Measurements from ENCODE around the gene CACNA1E.

The CACNA1E gene

GRCh38 chr1:181680332-181680731 is 197.0 kb downstream of the CACNA1E start:
- H3F3A ChIP-seq (ENCODE audit: low read depth), result no peaks in the 10 kb centered on the region
- no peak overlapping the region for H3K9ac ChIP-seq (ENCODE audit: low read depth, low read length, poor library complexity, severe bottlenecking)
- no peaks in the 10 kb centered on the region for H3K79me2 ChIP-seq (ENCODE audit: insufficient read depth, low read length)
- no peaks in the 10 kb centered on the region for H3K9me3 ChIP-seq (ENCODE audit: insufficient read depth, low read depth, low read length)
- H3K4me1 ChIP-seq (ENCODE audit: insufficient read depth, low read length, poor library complexity, severe bottlenecking), result no peaks in the 10 kb centered on the region
- H3K4me3 ChIP-seq (ENCODE audit: low read length, poor library complexity, severe bottlenecking), result no peak overlapping the region
- no peaks in the 10 kb centered on the region for H3K27me3 ChIP-seq (ENCODE audit: insufficient read depth, low read length, poor library complexity, severe bottlenecking)
- H3K4me2 ChIP-seq (ENCODE audit: low read depth, low read length, poor library complexity, severe bottlenecking), result no peak overlapping the region
- H3K36me3 ChIP-seq (ENCODE audit: insufficient read depth, low read length), result no peaks in the 10 kb centered on the region
- no peak for TF ChIP-seq CTCF (conservative IDR thresholded peaks at IDR 0.05; ENCODE audit: low read length)
- TF ChIP-seq EZH2phosphoT487 (IDR thresholded peaks at IDR 0.05; ENCODE audit: borderline replicate concordance), result no peak
- H4K20me1 ChIP-seq (ENCODE audit: insufficient read depth, low read length, poor library complexity, severe bottlenecking), result no peaks in the 10 kb centered on the region
- H2AFZ ChIP-seq (ENCODE audit: low read length), result no peak overlapping the region
- H3K9me2 ChIP-seq (replicated peaks; ENCODE audit: low read depth, low read length), result no peaks in the 10 kb centered on the region

GRCh38 chr1:181680871-181681270 is 197.6 kb downstream of the CACNA1E start:
- H3F3A ChIP-seq (ENCODE audit: low read depth), result no peaks in the 10 kb centered on the region
- H3K79me2 ChIP-seq (ENCODE audit: insufficient read depth, low read length), result no peaks in the 10 kb centered on the region
- no peak overlapping the region for H3K4me2 ChIP-seq (ENCODE audit: low read depth, low read length, poor library complexity, severe bottlenecking)
- no peaks in the 10 kb centered on the region for H3K9me2 ChIP-seq (replicated peaks; ENCODE audit: low read depth, low read length)
- TF ChIP-seq CTCF (conservative IDR thresholded peaks at IDR 0.05; ENCODE audit: low read length), result no peak
- no peak for TF ChIP-seq EZH2phosphoT487 (IDR thresholded peaks at IDR 0.05; ENCODE audit: borderline replicate concordance)
- H3K9ac ChIP-seq (ENCODE audit: low read depth, low read length, poor library complexity, severe bottlenecking), result no peak overlapping the region
- H4K20me1 ChIP-seq (ENCODE audit: insufficient read depth, low read length, poor library complexity, severe bottlenecking), result no peaks in the 10 kb centered on the region
- H3K9me3 ChIP-seq (ENCODE audit: insufficient read depth, low read depth, low read length), result no peaks in the 10 kb centered on the region
- no peak overlapping the region for H2AFZ ChIP-seq (ENCODE audit: low read length)
- no peaks in the 10 kb centered on the region for H3K4me1 ChIP-seq (ENCODE audit: insufficient read depth, low read length, poor library complexity, severe bottlenecking)
- no peaks in the 10 kb centered on the region for H3K27me3 ChIP-seq (ENCODE audit: insufficient read depth, low read length, poor library complexity, severe bottlenecking)
- H3K36me3 ChIP-seq (ENCODE audit: insufficient read depth, low read length), result no peaks in the 10 kb centered on the region
- H3K4me3 ChIP-seq (ENCODE audit: low read length, poor library complexity, severe bottlenecking), result no peak overlapping the region

- no peak overlapping the region for H3K4me3 ChIP-seq (ENCODE audit: low read length, poor library complexity, severe bottlenecking)
- no peak overlapping the region for H3K4me2 ChIP-seq (ENCODE audit: low read depth, low read length, poor library complexity, severe bottlenecking)
- H3K79me2 ChIP-seq (ENCODE audit: insufficient read depth, low read length), result no peaks in the 10 kb centered on the region
- no peak for TF ChIP-seq CTCF (conservative IDR thresholded peaks at IDR 0.05; ENCODE audit: low read length)
- TF ChIP-seq EZH2phosphoT487 (IDR thresholded peaks at IDR 0.05; ENCODE audit: borderline replicate concordance), result no peak
- no peaks in the 10 kb centered on the region for H3F3A ChIP-seq (ENCODE audit: low read depth)
- H3K36me3 ChIP-seq (ENCODE audit: insufficient read depth, low read length), result no peaks in the 10 kb centered on the region
- H4K20me1 ChIP-seq (ENCODE audit: insufficient read depth, low read length, poor library complexity, severe bottlenecking), result no peaks in the 10 kb centered on the region
- no peaks in the 10 kb centered on the region for H3K27me3 ChIP-seq (ENCODE audit: insufficient read depth, low read length, poor library complexity, severe bottlenecking)
- H3K9me3 ChIP-seq (ENCODE audit: insufficient read depth, low read depth, low read length), result no peaks in the 10 kb centered on the region
- H3K4me1 ChIP-seq (ENCODE audit: insufficient read depth, low read length, poor library complexity, severe bottlenecking), result no peaks in the 10 kb centered on the region
- H3K9ac ChIP-seq (ENCODE audit: low read depth, low read length, poor library complexity, severe bottlenecking), result no peak overlapping the region
- H2AFZ ChIP-seq (ENCODE audit: low read length), result no peak overlapping the region
- H3K9me2 ChIP-seq (replicated peaks; ENCODE audit: low read depth, low read length), result no peaks in the 10 kb centered on the region
Measured at GRCh38 chr1:181685211-181685610, 201.9 kb downstream of the CACNA1E start.

All from Loucy (cell line).